GM19193 (cell line): Measurements from ENCODE around the gene ABCG1.
A peak's percentile ranks its signal among the peaks of the same experiment; 100 is the strongest.

Experiments used
- POLR2A ChIP-seq: IDR thresholded peaks from 4 replicates; pipeline ENCODE4 v1.6.1; 2011; ENCODE audit not compliant: insufficient read depth, insufficient read length; ENCODE audit errors: extremely low read depth

The ABCG1 gene

DNA sequence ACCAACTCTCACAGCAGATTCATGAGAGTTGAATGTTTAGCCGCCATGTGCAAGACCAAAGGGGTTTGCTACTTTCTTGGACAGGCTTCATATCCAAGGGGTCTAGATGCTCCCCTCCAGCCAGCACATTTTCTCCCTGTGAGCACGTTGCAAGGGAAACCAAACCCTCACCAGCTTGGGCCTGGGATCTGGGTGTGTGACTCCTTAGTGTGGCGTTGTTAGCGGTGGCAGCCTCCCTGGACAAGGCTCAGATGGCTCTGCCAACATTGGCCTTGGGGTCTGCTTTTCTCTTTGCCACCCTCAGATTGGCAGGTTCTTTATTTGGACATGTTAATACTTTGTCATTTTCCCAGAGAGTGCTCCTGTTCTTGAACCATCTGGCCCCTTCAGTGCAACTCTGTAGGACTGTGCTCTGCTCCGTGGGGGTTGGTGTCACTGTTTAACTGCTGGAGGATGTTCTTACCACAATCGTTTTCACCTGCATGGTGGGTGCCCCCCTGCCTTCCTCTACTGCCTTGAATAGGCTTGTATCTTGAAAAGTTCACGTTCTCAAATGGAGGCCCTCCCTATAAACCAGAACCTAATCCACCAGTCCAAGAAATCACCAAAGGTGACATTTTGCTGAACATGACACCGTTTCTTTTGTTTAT is 13.4 kb downstream of the ABCG1 start:
- no peak for TF ChIP-seq POLR2A

DNA sequence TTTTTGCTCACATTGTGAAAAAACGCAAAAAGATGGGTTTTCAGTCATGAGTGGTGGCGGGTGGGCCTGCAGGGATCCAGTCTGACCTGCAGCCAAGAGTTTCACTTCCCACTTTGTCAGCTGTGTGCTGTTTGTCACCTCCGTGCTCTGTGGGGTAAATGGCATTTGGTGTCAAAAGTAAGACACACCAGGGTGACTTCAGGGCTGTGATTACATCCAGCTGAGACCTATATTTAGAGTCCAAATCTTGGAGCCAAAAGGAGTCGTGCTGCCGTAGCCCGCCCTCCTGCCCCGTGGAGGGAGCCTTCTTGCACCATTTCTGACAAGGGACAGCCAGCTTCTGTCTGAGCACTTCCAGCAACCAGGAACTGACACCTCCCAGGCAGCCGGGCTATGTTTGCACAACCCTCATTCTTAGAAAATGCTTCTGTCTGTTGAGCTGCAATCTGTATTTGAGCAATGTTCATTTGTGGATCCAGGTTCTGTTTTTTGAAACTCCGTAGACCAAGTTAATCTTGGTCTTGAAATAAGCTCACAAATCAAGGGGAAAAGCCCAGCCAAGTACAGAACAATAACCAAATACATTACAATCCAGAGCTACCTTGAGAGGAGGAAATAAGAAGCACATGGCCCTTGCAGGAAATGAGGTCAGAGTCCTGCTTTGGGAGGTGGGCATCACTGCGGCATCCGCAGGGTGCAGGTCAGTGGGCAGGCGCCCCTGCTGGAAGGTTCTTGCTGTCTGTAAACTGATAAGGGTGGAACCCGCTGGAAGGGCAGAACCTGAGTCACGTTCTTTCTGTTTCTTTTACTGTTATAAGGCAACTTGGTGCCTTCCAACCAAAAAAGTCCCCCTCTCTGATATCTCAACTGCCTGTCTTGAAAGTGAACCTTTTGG is 14.4 kb downstream of the ABCG1 start:
- TF ChIP-seq POLR2A = peak; percentile 25

DNA sequence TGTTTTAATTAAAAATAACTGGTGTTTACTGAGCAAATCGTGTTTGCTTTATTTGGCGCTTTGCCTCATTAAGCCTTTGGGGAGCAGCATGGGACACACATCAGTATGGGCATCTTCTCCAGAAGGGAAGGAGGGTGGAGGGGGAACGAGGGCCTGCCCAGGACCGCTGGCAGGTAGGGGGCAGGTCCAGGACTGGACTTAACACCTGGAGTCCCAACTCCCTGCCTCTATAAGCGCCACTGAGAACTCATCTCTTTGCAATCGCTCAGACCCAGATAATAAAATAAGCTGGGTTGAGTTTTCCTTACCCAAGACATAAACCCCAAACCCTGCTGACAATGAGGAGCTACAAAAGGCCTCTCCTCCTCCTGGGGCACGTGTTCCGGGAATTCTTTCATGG is 15.1 kb downstream of the ABCG1 start:
- no peak for TF ChIP-seq POLR2A

DNA sequence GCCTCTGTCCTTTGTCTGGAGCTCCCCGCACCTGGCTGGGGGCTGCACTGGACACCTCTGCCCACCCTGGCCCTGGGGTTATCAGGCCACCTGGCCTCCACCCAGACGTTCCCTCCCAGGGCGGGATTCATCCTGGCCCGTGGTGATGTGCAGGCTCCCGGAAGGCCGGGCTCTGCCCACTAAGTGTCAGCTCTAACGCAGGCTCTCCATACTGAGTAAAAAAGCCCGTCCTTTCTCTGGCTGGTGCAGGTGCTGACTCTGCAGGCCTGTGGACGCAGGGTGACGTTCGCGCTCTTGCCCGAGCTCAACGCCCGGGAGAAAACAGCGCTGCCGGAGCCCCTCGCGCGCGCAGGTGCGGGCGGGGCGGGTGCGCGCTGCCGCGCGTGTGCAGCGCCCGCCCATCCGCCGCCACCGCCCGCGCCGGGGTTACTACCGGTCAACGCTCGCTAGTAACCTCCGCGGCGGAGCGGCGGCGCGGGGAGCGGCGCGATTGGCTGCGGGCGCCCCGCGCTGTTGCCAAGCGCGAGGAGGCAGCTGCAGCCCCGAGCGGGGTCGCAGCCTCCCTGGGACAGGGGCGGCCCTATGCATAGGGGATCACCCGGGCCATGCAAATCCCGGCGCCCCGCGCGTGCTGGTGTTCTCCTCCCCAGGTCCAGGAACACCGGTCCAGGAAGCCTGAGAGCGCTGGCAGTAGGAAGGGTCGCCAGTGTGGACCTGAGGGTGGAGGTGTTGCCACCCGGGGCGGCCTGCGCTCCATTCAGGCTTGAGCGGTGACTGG is 15.7 kb downstream of the ABCG1 start:
- peak; percentile 52 for TF ChIP-seq POLR2A

DNA sequence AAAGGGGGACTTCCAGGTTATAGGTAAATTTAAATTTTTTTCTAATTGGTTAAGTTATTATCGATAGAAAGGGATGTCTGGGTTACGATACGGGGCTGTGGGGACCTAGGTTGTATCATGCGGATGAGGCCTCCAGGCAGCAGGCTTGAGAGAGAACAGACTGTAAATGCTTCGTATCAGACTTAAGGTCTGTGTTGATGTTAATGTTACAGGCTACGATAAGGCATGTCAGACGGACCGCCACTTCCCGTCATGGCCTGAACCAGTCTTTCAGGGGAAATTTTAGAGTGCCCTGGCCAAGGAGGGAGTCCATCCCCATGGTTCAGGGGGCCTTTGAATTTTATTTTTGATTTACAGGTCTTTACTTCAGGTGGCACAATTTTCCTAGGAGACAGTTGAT is 16.7 kb downstream of the ABCG1 start:
- TF ChIP-seq POLR2A = no peak

DNA sequence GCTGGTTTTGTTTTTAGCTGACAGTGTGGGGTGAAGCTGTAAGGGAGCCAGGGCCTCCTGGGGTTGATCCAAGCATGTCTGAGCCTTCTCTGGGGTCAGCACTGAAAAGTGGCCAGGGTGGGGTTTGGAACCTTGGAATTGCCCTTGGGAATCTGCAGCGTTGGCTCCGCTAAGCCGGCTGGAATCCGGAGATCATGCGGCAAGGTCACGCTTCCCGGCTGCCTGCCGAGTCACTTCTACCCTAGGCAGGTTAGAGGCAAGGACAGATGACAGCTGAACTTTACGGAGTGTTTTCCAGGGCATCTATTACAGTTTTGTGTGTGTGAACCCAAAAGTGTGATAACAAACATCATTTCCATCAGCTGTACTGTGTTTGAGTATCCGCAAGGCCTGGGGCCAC is 17.1 kb downstream of the ABCG1 start:
- no peak for TF ChIP-seq POLR2A

DNA sequence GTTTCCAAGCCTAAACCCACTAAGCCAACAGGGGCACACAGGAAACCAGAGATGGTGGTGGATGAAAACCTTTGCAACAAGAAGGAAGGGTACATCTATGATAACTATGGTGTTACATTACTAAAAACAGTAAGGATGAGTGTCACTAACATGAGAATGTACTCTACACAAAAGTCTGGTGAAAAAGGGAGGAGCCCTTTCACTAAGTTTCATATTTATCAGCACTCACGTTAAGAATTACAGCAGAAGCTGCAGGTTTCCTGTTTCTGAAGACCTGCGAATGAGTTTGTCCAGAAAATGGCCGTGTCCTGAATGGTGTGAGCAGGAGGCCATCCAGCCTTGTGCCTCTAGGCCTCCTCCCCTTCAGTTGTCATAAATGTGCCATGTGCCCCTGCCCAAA is 17.8 kb downstream of the ABCG1 start:
- TF ChIP-seq POLR2A = no peak

DNA sequence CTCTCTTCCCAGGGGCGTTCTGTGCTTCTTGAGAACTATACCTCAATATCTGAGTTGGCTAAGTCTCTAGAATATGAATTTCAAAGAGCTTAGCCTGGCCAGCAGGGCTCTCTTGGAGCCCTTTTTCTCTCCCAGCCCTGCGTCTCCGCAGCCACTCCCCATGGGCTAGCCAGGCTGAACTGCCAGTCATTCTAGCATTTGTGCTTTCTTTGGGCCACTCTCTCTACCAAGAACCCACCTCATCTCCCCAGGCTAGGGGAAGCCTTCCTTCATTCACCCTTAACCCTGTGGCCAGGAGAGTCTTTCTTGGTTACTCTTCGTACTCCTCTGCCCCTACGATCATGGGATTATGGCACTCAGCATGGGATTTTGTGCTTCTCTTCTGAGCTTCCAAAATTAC is 18.2 kb downstream of the ABCG1 start:
- no peak for TF ChIP-seq POLR2A

DNA sequence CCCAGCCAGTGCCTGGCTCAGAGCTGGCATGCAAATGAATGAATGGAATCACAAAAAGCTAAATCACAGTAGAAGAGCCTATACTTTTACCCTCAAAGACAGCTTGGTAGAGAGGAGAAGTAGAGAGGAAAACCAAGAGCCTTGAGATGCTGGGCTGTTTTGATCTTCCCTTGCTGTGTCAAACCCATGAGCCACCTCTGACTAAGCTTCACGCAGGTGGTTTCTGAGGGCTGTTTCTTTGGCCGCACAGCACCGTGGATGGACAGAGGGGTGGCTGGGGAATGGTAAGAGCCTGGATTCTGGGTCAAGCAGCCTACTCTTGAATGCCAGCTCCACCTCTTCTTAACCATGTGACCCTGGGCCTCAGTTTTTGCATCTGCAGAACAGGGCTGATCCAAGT is 18.6 kb downstream of the ABCG1 start:
- no peak for TF ChIP-seq POLR2A

DNA sequence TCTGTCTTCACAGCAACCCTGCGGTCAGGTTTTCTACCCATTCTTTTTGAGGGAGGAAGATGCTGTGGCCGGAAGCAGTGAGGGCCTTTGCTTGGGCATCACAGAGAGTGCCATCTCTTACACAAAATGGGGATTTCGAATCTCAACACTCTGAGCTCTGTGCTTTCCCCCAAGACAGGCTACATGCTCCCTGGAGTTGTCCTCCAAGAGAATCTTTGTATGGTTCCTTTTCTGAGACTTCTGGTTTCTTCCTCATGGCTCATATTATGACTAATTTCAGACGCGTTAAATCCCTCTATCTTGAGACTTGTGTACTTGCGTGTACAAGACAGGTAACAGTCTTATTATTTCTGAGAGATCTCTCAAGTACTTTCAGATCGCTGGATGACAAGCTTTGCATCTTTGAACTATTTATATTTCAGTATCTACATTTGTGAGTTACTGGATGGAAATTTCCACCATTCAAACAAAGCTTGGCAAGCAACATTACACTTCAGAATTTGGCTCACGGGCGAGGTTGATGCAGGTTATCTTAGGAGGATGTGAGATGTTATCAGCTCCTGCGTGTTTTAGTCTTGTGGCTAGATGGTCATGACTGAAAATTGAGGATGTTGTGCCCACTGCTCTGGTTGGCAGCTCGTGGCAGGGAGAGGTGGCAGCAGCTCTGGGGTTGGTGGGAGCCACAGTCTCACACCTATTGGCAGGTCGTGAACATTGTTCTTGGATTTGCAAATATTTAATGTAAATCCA is 19.4 kb downstream of the ABCG1 start:
- no peak for TF ChIP-seq POLR2A

DNA sequence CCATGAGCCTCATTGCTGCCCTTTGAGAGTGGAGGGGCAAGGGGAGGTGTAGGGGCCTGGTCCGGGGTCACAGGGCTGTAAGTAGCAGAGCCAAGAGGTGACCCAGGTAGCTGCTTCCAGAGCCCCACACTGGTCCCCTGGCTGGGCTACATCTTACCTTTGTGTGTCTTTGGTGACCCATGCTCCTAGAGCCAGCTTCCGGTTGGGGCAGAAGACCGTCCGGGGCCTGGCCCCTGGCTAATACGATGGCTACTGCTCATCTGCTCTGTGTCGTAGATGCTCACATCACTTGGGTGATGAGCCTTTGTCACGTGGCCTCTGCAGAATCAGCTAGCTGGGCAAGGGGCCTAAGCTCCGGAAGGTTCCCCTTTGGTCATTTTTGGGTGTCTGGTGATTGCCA is 20.6 kb downstream of the ABCG1 start:
- no peak for TF ChIP-seq POLR2A

DNA sequence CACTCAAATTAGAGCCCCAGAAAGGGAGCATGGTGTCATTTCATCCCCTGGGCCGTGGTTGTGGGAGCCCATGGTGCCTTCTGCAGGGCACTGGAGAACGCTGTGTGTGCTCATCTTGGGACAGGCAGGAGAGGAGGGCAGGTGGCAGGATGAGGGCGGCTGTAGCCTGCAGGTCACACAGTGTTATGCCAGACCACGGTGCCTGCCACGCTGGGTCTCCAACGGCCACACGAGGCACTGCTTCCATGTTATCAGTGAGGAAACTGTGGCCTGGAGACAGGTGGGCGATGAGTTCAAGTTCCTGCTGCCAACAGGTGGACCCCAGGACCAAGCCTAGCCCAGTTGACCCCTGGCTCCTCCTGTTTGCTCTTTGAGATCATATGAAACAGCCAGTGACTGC is 21.0 kb downstream of the ABCG1 start:
- TF ChIP-seq POLR2A = no peak

DNA sequence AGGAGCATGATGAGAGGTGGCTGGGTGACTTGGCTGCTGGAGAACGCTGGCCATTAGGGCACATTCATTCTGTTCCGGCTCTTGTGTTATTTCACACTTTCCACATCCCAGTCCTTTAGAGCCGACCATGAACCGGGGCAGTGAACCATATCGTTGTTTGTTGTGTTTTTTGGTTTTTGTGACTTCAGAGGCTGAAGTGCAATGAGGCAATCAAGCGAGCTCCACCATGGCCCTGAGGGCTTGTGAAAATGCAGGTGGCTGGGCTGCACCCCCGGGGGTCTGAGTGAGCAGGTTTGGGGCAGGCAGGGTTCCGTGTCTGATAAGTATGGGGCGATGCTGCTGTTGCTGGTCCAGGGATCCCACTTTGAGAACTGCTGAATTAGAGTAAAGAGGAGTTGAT is 23.7 kb downstream of the ABCG1 start:
- no peak for TF ChIP-seq POLR2A

DNA sequence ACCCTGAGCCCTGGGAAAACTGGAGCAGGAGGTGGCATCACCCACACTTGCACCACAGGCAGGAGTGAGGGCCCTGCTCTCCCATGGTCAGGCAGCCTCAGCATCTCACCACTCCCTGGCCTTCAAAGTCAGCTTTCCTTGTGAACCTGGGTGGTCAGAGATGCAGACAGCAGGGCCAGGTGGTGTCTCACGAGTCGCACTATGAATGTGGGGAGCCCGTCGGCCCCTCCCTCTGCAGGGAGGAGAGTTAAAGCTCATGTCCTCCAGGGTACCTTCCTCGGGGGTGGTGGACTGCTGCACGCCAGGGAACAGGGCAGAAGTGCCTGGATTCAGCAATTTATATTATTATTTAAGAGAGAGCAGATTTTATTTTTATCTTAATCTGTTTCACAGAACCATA is 24.1 kb downstream of the ABCG1 start:
- no peak for TF ChIP-seq POLR2A
